Loucy (cell line): ENCODE data around the gene ITPRID2.

Experiments
- H2AFZ ChIP-seq: fragments of 200-600 bp; sonication (generic); 2 replicates; pipeline ENCODE4 v1.6.0; 2016; ENCODE audit warnings: antibody characterized with exemption, mild to moderate bottlenecking, low read length, moderate library complexity
- H3F3A ChIP-seq: fragments of 200-600 bp; 2 replicates; pipeline ENCODE4 v1.6.0; 2016; ENCODE audit warnings: antibody characterized with exemption, low read depth, mild to moderate bottlenecking
- H3K27me3 ChIP-seq: fragments of 200-600 bp; sonication (generic); 2 replicates; pipeline ENCODE4 v1.6.1; 2014; ENCODE audit warnings: low read length, mild to moderate bottlenecking; ENCODE audit not compliant: insufficient read depth, poor library complexity, severe bottlenecking
- H3K36me3 ChIP-seq: fragments of 200-600 bp; sonication (generic); 2 replicates; pipeline ENCODE4 v1.6.1; 2016; ENCODE audit warnings: low read length; ENCODE audit not compliant: insufficient read depth
- H3K4me1 ChIP-seq: fragments of 200-600 bp; sonication (generic); 2 replicates; pipeline ENCODE4 v1.5.1; 2014; ENCODE audit warnings: low read length, mild to moderate bottlenecking; ENCODE audit not compliant: insufficient read depth, poor library complexity, severe bottlenecking
- H3K4me2 ChIP-seq: fragments of 200-600 bp; sonication (generic); 2 replicates; pipeline ENCODE4 v1.6.0; 2014; ENCODE audit warnings: antibody characterized with exemption, low read length, low read depth, mild to moderate bottlenecking; ENCODE audit not compliant: poor library complexity, severe bottlenecking
- H3K4me3 ChIP-seq: fragments of 200-600 bp; sonication (generic); 2 replicates; pipeline ENCODE4 v1.5.1; 2014; ENCODE audit warnings: low read length, mild to moderate bottlenecking, mixed read lengths; ENCODE audit not compliant: poor library complexity, severe bottlenecking
- H3K79me2 ChIP-seq: fragments of 200-600 bp; sonication (generic); 2 replicates; pipeline ENCODE4 v1.6.1; 2014; ENCODE audit warnings: low read length; ENCODE audit not compliant: insufficient read depth
- H3K9ac ChIP-seq: fragments of 200-600 bp; sonication (generic); 2 replicates; pipeline ENCODE4 v1.6.0; 2014; ENCODE audit warnings: mild to moderate bottlenecking, low read depth, low read length, moderate library complexity; ENCODE audit not compliant: poor library complexity, severe bottlenecking
- H3K9me2 ChIP-seq: fragments of 200-600 bp; sonication (generic); replicated peaks from 2 replicates; pipeline ENCODE4 v1.6.1; 2016; ENCODE audit warnings: low read depth, low read length, mixed read lengths
- H3K9me3 ChIP-seq: fragments of 200-600 bp; sonication (generic); 2 replicates; pipeline ENCODE4 v1.6.1; 2014; ENCODE audit warnings: mild to moderate bottlenecking, antibody characterized with exemption, low read length, low read depth; ENCODE audit not compliant: insufficient read depth
- H4K20me1 ChIP-seq: fragments of 200-600 bp; sonication (generic); 2 replicates; pipeline ENCODE4 v1.6.0; 2014; ENCODE audit warnings: antibody characterized with exemption, low read length, mild to moderate bottlenecking; ENCODE audit not compliant: insufficient read depth, poor library complexity, severe bottlenecking
- CTCF ChIP-seq: fragments of 200-600 bp; sonication (generic); conservative IDR thresholded peaks from 2 replicates; pipeline ENCODE4 v1.5.1; 2014; ENCODE audit warnings: mild to moderate bottlenecking, antibody characterized with exemption, low read length
- EZH2phosphoT487 ChIP-seq: fragments of 200-600 bp; IDR thresholded peaks from 2 replicates; pipeline ENCODE4 v1.6.1; 2018; ENCODE audit warnings: antibody characterized with exemption, mild to moderate bottlenecking, moderate library complexity, borderline replicate concordance

ITPRID2 gene

DNA sequence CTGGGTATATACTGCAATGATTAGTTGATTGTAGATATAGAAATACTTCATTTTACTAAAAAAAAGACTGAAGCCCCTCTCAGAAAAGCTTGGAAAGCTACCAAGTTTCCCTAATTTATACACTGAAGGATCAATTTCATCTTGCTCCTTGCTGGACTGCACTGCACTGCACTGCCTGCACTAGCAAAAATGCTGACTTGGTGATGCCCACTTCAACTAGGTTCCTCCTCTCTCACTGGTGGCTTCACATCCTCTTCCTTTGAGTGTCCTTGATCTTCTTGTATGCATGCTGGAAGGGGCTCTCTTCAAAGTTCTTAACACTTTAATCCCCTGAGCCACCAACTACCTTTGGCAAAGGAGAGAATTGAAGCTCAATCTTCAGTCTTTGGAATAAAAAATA lies 31.7 kb upstream of the ITPRID2 start:
- H3K4me1 ChIP-seq: no peaks in the 10 kb centered on the region
- no peaks in the 10 kb centered on the region for H3K9me2 ChIP-seq
- no peaks in the 10 kb centered on the region for H3K9me3 ChIP-seq
- TF ChIP-seq CTCF (no peak), EZH2phosphoT487 (no peak)
- no peaks in the 10 kb centered on the region for H4K20me1 ChIP-seq
- no peak overlapping the region for H3K4me3 ChIP-seq
- no peak overlapping the region for H2AFZ ChIP-seq
- H3K79me2 ChIP-seq: no peaks in the 10 kb centered on the region
- H3K4me2 ChIP-seq: no peak overlapping the region
- H3K27me3 ChIP-seq: no peaks in the 10 kb centered on the region
- no peak overlapping the region for H3K9ac ChIP-seq
- H3F3A ChIP-seq: no peaks in the 10 kb centered on the region
- no peaks in the 10 kb centered on the region for H3K36me3 ChIP-seq

DNA sequence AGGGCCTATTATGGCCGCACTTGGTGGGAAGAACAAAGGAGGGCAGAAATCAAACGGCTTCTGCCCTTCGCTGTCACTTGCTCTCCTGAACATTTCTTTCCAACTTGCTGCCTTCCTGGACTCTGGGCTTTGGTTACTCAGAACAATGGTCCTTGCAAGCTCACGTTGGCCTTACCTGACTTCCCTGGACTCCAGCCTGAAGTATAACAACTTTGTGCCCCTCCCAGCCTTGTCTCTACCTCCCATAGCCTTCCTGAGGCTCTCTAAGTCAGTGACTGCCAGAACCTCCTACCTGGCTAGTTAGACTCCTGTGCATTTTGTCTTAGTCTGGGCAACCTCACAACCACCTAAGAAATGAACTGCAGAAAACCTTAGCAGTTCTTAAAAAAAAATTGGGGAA lies 30.2 kb upstream of the ITPRID2 start:
- Histone ChIP-seq H3K4me3 (no peak overlapping the region), H3K79me2 (no peaks in the 10 kb centered on the region), H4K20me1 (no peaks in the 10 kb centered on the region), H3K9me2 (no peaks in the 10 kb centered on the region), H3K9ac (no peak overlapping the region), H3K36me3 (no peaks in the 10 kb centered on the region), H3K4me2 (no peak overlapping the region), H3K4me1 (no peaks in the 10 kb centered on the region), H3K9me3 (no peaks in the 10 kb centered on the region), H3K27me3 (no peaks in the 10 kb centered on the region), H3F3A (no peaks in the 10 kb centered on the region), H2AFZ (no peak overlapping the region)
- no peak for TF ChIP-seq CTCF

DNA sequence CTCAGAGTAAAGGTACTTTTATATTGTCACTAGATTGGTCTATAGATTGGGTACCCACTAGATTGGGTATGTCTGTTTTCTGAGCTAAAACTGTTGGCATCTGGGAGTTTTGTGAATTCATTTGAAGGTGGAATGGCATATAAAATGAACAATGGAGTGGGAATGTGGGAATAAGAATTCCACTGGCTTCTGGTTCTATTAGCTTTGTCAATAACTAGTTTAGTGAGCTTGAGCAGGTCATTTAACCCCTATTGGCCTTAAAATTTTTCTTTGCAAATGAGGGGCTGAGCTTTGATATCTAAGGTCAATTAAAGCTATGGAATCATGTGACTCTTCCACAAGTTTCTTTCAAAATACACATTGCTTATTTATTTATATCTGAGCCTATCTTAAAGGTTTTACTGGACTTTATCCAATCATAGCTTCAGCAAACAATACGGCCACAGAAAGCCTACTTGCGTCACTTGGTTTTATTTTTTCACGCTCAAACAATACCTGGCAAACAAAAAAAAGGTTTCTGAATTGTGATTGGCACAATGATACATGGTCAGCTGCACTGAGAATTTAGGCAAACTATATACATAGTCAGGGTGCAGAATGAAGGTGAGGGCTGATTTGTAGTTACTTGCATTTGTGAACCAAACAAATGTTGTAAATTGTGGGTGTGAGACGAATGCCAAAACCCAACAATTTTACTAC lies 28.8 kb upstream of the ITPRID2 start:
- H3K9ac ChIP-seq: no peak overlapping the region
- H3K4me3 ChIP-seq: no peak overlapping the region
- H3K4me2 ChIP-seq: no peak overlapping the region
- no peaks in the 10 kb centered on the region for H3K27me3 ChIP-seq
- no peaks in the 10 kb centered on the region for H3K79me2 ChIP-seq
- H3K36me3 ChIP-seq: no peaks in the 10 kb centered on the region
- no peaks in the 10 kb centered on the region for H3F3A ChIP-seq
- no peaks in the 10 kb centered on the region for H3K9me3 ChIP-seq
- no peak overlapping the region for H2AFZ ChIP-seq
- TF ChIP-seq CTCF: no peak
- no peak for TF ChIP-seq EZH2phosphoT487
- no peaks in the 10 kb centered on the region for H4K20me1 ChIP-seq
- H3K9me2 ChIP-seq: no peaks in the 10 kb centered on the region
- H3K4me1 ChIP-seq: no peaks in the 10 kb centered on the region
